Fibroblast of lung (primary cell): Measurements from ENCODE around the gene PCSK7. TPM values are rescaled to one million over a fixed set of nuclear protein-coding genes. Genes with fewer than 3 reads are reported as not detected.

Experiments
- DNase-seq, 2 donors: peaks; one replicate each; pipeline versions ENCODE4 v3.0.0 to v3.0.0-alpha.2; 2010; ENCODE audit warnings: low read depth in 2 of 2
- H2AFZ ChIP-seq: 2 replicates; pipeline ENCODE4 v1.5.1; 2012; ENCODE audit warnings: low read length, control low read depth, inconsistent platforms
- H3K27ac ChIP-seq: 2 replicates; pipeline ENCODE4 v1.5.1; 2011; ENCODE audit warnings: low read length, control low read depth; ENCODE audit not compliant: insufficient read depth
- H3K27me3 ChIP-seq: 2 replicates; pipeline ENCODE4 v1.5.1; 2011; ENCODE audit warnings: mild to moderate bottlenecking, low read length; ENCODE audit not compliant: control insufficient read depth, insufficient read depth
- H3K36me3 ChIP-seq: 2 replicates; pipeline ENCODE4 v1.5.1; 2011; ENCODE audit warnings: low read length; ENCODE audit not compliant: control insufficient read depth, insufficient read depth
- H3K4me1 ChIP-seq: 2 replicates; pipeline ENCODE4 v1.5.1; 2011; ENCODE audit warnings: low read length; ENCODE audit not compliant: control insufficient read depth, insufficient read depth; ENCODE audit errors: extremely low read depth
- H3K4me2 ChIP-seq: 2 replicates; pipeline ENCODE4 v1.5.1; 2011; ENCODE audit warnings: low read length, control low read depth; ENCODE audit not compliant: insufficient read depth; ENCODE audit errors: extremely low read depth
- H3K4me3 ChIP-seq, 4 experiments: fragments of 200-600 bp in 1 of 4; sonication (generic) in 1 of 4; replicated peaks in 1 of 4; 2 replicates each; pipeline ENCODE4 v1.5.1; 2011 to 2016; ENCODE audit warnings: low read length in 4 of 4, low read depth in 3 of 4, mild to moderate bottlenecking in 3 of 4, control low read depth in 2 of 4, inconsistent platforms in 1 of 4, mixed read lengths in 1 of 4; ENCODE audit not compliant: insufficient read depth in 1 of 4; ENCODE audit errors: control extremely low read depth in 1 of 4
- H3K79me2 ChIP-seq: 2 replicates; pipeline ENCODE4 v1.5.1; 2012; ENCODE audit warnings: mild to moderate bottlenecking, low read length, inconsistent platforms; ENCODE audit not compliant: control insufficient read depth, insufficient read depth
- H3K9ac ChIP-seq: 2 replicates; pipeline ENCODE4 v1.5.1; 2011; ENCODE audit warnings: mild to moderate bottlenecking, low read length, control low read depth; ENCODE audit not compliant: insufficient read depth
- H3K9me3 ChIP-seq: 2 replicates; pipeline ENCODE4 v1.5.1; 2012; ENCODE audit warnings: low read depth, low read length; ENCODE audit not compliant: control insufficient read depth, insufficient read depth
- H4K20me1 ChIP-seq: 2 replicates; pipeline ENCODE4 v1.5.1; 2011; ENCODE audit warnings: low read length; ENCODE audit not compliant: control insufficient read depth, insufficient read depth; ENCODE audit errors: extremely low read depth
- EZH2 ChIP-seq: IDR thresholded peaks from 2 replicates; pipeline ENCODE4 v1.5.1; 2012; ENCODE audit warnings: low read length, control low read depth, mild to moderate bottlenecking; ENCODE audit errors: missing control alignments
- polyA plus RNA-seq, 2 donors: library from polyadenylated mRNA; depleted of rRNA in 1 of 2; stranded (reverse) in 1 of 2; unstranded in 1 of 2; fragments of >200 nt; gene quantifications; 2 replicates each; pipeline ENCODE4 v1.2.1, GENCODE V29; 2011 to 2012; ENCODE audit warnings: missing spikeins in 1 of 2
- total RNA-seq: library from RNA; depleted of rRNA; stranded (reverse); fragments of >200 nt; gene quantifications from 2 replicates; pipeline ENCODE4 v1.2.1, GENCODE V29; 2014
- TF ChIP-seq, protein P1 (sequence below), 2 donors: IDR thresholded peaks in 1 of 2; conservative IDR thresholded peaks in 1 of 2; 1 replicate in 1 of 2; 2 replicates in 1 of 2; pipeline ENCODE4 v1.5.1; 2011 to 2012; ENCODE audit warnings: low read length in 2 of 2, control low read depth in 1 of 2, inconsistent platforms in 1 of 2, low read depth in 1 of 2, mild to moderate bottlenecking in 1 of 2

The PCSK7 gene
- total and polyA plus RNA-seq, 2 donors (not counting 1 experiment from before 2014, with no cell fraction given) = 26.8 to 38.3 TPM

DNA sequence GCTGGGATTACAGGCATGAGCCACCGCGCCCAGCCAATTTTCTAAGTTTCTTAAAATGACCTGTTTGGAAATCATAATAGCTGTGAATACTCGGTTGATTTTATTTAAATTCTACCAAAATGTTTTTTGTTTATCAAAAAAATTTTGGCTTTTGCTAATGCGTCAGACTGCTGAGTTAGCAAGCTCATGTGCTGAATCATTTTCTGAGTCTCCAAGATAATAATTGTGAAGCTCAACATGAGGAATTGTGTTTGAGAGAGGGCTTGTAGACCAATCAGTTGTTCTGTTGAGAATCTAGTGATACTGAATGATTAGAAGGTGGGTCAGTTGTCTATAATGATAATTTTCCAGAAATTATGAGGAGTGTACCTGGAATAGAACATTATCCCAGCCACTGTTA lies 16.5 kb upstream of the PCSK7 start:
- Histone ChIP-seq H3K4me2 (no peak overlapping the region), H3K4me1 (no peaks in the 10 kb centered on the region), H2AFZ (no peak overlapping the region), H3K27ac (no peak overlapping the region), H3K4me3 (no peak overlapping the region), H3K9me3 (no peaks in the 10 kb centered on the region), H3K27me3 (no peaks in the 10 kb centered on the region), H3K9ac (no peak overlapping the region), H3K79me2 (no peaks in the 10 kb centered on the region), H3K36me3 (peaks cover 3% of the 10 kb centered on the region), H4K20me1 (no peaks in the 10 kb centered on the region)
- TF ChIP-seq, protein P1, sequence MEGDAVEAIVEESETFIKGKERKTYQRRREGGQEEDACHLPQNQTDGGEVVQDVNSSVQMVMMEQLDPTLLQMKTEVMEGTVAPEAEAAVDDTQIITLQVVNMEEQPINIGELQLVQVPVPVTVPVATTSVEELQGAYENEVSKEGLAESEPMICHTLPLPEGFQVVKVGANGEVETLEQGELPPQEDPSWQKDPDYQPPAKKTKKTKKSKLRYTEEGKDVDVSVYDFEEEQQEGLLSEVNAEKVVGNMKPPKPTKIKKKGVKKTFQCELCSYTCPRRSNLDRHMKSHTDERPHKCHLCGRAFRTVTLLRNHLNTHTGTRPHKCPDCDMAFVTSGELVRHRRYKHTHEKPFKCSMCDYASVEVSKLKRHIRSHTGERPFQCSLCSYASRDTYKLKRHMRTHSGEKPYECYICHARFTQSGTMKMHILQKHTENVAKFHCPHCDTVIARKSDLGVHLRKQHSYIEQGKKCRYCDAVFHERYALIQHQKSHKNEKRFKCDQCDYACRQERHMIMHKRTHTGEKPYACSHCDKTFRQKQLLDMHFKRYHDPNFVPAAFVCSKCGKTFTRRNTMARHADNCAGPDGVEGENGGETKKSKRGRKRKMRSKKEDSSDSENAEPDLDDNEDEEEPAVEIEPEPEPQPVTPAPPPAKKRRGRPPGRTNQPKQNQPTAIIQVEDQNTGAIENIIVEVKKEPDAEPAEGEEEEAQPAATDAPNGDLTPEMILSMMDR (conservative IDR thresholded peaks at IDR 0.05 in 1 of 2, IDR thresholded peaks at IDR 0.05 in 1 of 2; ENCODE audit: low read depth in 1 of 2, low read length in 2 of 2) = no peak
- TF ChIP-seq EZH2 = no peak
- no peak for DNase-seq

DNA sequence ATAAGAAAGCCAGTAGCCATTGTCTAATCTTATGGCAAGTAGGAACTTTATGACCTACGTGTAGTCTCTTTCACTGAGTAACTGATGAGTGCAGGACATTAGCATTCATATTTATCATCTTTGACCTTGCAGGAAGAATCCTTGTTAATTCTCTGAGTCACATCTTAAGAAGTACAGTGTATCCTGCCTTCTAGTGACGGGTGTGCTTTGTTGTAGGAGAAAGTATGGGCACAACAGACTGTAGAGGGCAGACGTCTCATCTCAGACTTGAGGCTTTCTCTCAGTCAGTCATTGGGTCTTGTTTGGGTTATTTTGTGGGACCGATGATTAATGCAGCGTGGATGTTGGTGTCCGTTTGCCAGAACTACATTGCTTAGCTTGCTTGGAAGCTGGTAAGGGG lies 7.4 kb upstream of the PCSK7 start:
- Histone ChIP-seq H3K36me3 (peaks cover 4% of the 10 kb centered on the region), H3K4me2 (peak overlapping the region; percentile 8), H3K4me3 (no peak overlapping the region), H3K9ac (no peak overlapping the region), H3K27me3 (no peaks in the 10 kb centered on the region), H4K20me1 (no peaks in the 10 kb centered on the region), H2AFZ (no peak overlapping the region), H3K4me1 (peaks cover 10% of the 10 kb centered on the region), H3K27ac (peak overlapping the region; percentile 27), H3K9me3 (no peaks in the 10 kb centered on the region), H3K79me2 (peaks cover 1% of the 10 kb centered on the region)
- DNase-seq = peak; percentile 85 to 96
- no peak for TF ChIP-seq EZH2
- TF ChIP-seq, protein P1 (conservative IDR thresholded peaks at IDR 0.05 in 1 of 2, IDR thresholded peaks at IDR 0.05 in 1 of 2; ENCODE audit: low read depth in 1 of 2, low read length in 2 of 2) = peak; percentile 37 to 66

DNA sequence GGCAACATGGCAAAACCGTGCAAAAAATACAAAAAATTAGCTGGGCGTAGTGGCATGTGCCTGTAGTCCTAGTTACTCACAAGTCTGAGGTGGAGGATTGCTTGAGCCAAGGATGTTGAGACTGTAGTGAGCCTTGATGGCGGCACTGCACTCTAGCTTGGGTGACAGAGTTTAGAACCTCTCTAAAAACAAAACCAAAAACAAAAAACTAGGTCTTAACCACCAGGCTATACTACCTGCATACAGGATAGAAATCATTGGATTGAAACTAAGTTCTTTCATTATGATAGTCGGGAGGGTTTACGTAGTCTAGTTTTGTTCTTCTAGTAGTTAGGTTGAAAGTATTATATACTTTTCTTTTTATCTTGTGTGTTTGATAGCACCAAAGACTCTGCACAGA lies 6.3 kb upstream of the PCSK7 start:
- H3K79me2 ChIP-seq = peaks cover 6% of the 10 kb centered on the region
- H3K4me3 ChIP-seq = no peak overlapping the region
- peak overlapping the region; percentile 27 for H3K27ac ChIP-seq
- H4K20me1 ChIP-seq = no peaks in the 10 kb centered on the region
- H3K9me3 ChIP-seq = no peaks in the 10 kb centered on the region
- no peak overlapping the region for H3K9ac ChIP-seq
- peaks cover 12% of the 10 kb centered on the region for H3K4me1 ChIP-seq
- no peaks in the 10 kb centered on the region for H3K27me3 ChIP-seq
- TF ChIP-seq, protein P1 (conservative IDR thresholded peaks at IDR 0.05 in 1 of 2, IDR thresholded peaks at IDR 0.05 in 1 of 2; ENCODE audit: low read depth in 1 of 2, low read length in 2 of 2) = no peak
- no peak for TF ChIP-seq EZH2
- no peak for DNase-seq
- H3K36me3 ChIP-seq = peaks cover 4% of the 10 kb centered on the region
- H2AFZ ChIP-seq = no peak overlapping the region
- no peak overlapping the region for H3K4me2 ChIP-seq
